ENCODE data around the gene NLRC5. TPM values are rescaled to one million over a fixed set of nuclear protein-coding genes. Genes with fewer than 3 reads are reported as not detected.
A peak's percentile ranks its signal among the peaks of the same experiment; 100 is the strongest.
"Not testable (repeated sequence)": the region's sequence is repeated elsewhere in the genome, so short reads cannot be mapped to it uniquely, and the experiment has no call there.

The NLRC5 gene
- total RNA-seq, 4 donors from 2014 or later = 21.8 to 52.4 (median 32.0) TPM

- H3K4me3 ChIP-seq (ENCODE audit: low read depth, poor library complexity, severe bottlenecking) = no peak overlapping the region
- no peak for TF ChIP-seq POLR2A (IDR thresholded peaks at IDR 0.05)
- TF ChIP-seq, protein P1, sequence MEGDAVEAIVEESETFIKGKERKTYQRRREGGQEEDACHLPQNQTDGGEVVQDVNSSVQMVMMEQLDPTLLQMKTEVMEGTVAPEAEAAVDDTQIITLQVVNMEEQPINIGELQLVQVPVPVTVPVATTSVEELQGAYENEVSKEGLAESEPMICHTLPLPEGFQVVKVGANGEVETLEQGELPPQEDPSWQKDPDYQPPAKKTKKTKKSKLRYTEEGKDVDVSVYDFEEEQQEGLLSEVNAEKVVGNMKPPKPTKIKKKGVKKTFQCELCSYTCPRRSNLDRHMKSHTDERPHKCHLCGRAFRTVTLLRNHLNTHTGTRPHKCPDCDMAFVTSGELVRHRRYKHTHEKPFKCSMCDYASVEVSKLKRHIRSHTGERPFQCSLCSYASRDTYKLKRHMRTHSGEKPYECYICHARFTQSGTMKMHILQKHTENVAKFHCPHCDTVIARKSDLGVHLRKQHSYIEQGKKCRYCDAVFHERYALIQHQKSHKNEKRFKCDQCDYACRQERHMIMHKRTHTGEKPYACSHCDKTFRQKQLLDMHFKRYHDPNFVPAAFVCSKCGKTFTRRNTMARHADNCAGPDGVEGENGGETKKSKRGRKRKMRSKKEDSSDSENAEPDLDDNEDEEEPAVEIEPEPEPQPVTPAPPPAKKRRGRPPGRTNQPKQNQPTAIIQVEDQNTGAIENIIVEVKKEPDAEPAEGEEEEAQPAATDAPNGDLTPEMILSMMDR (IDR thresholded peaks at IDR 0.05) = no peak
- intact Hi-C loops (cut with DNase I; ENCODE audit: low total_unique reads) = no loop called here
These were observed 1.7 kb upstream of the NLRC5 start for GRCh38 chr16:56987692-56988091.

GRCh38 chr16:56988161-56988947 lies 1.0 kb upstream of the NLRC5 start:
- WGBS, 2 donors = 73 to 74% methylated on average over 5 to 6 of the region's 6 CpGs
- no peak for DNase-seq (ENCODE audit: low spot score in 2 of 2)
- intact Hi-C loops (cut with DNase I; ENCODE audit: low total_unique reads) = no loop called here
- TF ChIP-seq, protein P1 (IDR thresholded peaks at IDR 0.05) = no peak
- TF ChIP-seq POLR2A (IDR thresholded peaks at IDR 0.05) = no peak
- H3K4me3 ChIP-seq (ENCODE audit: low read depth, poor library complexity, severe bottlenecking) = peak overlapping the region; percentile 54

More at GRCh38 chr16:56987692-56988091, 1.7 kb upstream of the NLRC5 start:
- DNase-seq (ENCODE audit: low spot score in 2 of 2) = no peak
- WGBS, 2 donors = 93 to 98% methylated on average over 2 of the region's 2 CpGs

GRCh38 chr16:56989988-56990387 lies 631 bp downstream of the NLRC5 start:
- TF ChIP-seq, protein P1 (IDR thresholded peaks at IDR 0.05) = no peak
- TF ChIP-seq POLR2A (IDR thresholded peaks at IDR 0.05) = no peak
- intact Hi-C loops (cut with DNase I; ENCODE audit: low total_unique reads) = no loop called here
- 5 to 14% methylated on average over 7 of the region's 7 CpGs for WGBS, 2 donors
- peak overlapping the region; percentile 54 for H3K4me3 ChIP-seq (ENCODE audit: low read depth, poor library complexity, severe bottlenecking)
- no peak for DNase-seq (ENCODE audit: low spot score in 2 of 2)

- 53 to 55% methylated on average over 16 of the region's 16 CpGs for whole genome bisulfite sequencing, 2 donors
- TF ChIP-seq, protein P1 (IDR thresholded peaks at IDR 0.05) = no peak
- TF ChIP-seq POLR2A (IDR thresholded peaks at IDR 0.05) = no peak
- H3K4me3 ChIP-seq (ENCODE audit: low read depth, poor library complexity, severe bottlenecking) = no peak overlapping the region
- intact Hi-C loops (cut with DNase I; ENCODE audit: low total_unique reads) = no loop called here
- peak in 1 of 2 donors; percentile 56 for DNase-seq (ENCODE audit: low spot score in 2 of 2)
These were observed 1.3 kb downstream of the NLRC5 start for GRCh38 chr16:56990407-56991286.

- WGBS, 2 donors = 53 to 75% methylated on average over 1 of the region's 1 CpG
- intact Hi-C loops (cut with DNase I; ENCODE audit: low total_unique reads); H3K4me3 ChIP-seq (ENCODE audit: low read depth, poor library complexity, severe bottlenecking): not testable (repeated sequence)
These were observed 3.1 kb downstream of the NLRC5 start for GRCh38 chr16:56992431-56992830.

GRCh38 chr16:56993204-56993603 lies 3.8 kb downstream of the NLRC5 start:
- peak in 1 of 2 donors; percentile 29 for DNase-seq (ENCODE audit: low spot score in 2 of 2)
- intact Hi-C loops (cut with DNase I; ENCODE audit: low total_unique reads) = no loop called here
- no peak overlapping the region for H3K4me3 ChIP-seq (ENCODE audit: low read depth, poor library complexity, severe bottlenecking)
- TF ChIP-seq POLR2A (IDR thresholded peaks at IDR 0.05) = no peak
- 26 to 31% methylated on average over 2 of the region's 2 CpGs for WGBS, 2 donors

More at GRCh38 chr16:56992431-56992830, 3.1 kb downstream of the NLRC5 start:
- peak in 1 of 2 donors; percentile 74 for DNase-seq (ENCODE audit: low spot score in 2 of 2)

Data from lower leg skin (tissue), 4 donors.